Smooth muscle cell (in vitro differentiated cells): ENCODE results near the gene NUDT9. TPM values are rescaled to one million over a fixed set of nuclear protein-coding genes. Genes with fewer than 3 reads are reported as not detected.

Experiments
- DNase-seq: peaks from one replicate; lab custom pipeline; 2025; ENCODE audit not compliant: unreplicated experiment; lab: John Stamatoyannopoulos, UW
- H2AFZ ChIP-seq: fragments of 200-600 bp; sonication (generic); 2 replicates; pipeline ENCODE4 v1.6.0; 2016; ENCODE audit warnings: antibody characterized with exemption, low read depth, mild to moderate bottlenecking
- H3F3A ChIP-seq: fragments of 200-600 bp; sonication (generic); 2 replicates; pipeline ENCODE4 v1.6.0; 2017; ENCODE audit warnings: antibody characterized with exemption, low read depth
- H3K27ac ChIP-seq: fragments of 200-600 bp; sonication (generic); 2 replicates; pipeline ENCODE4 v1.5.1; 2016; ENCODE audit warnings: low read depth, mild to moderate bottlenecking
- H3K27me3 ChIP-seq: fragments of 200-600 bp; sonication (generic); 2 replicates; pipeline ENCODE4 v1.6.1; 2016; ENCODE audit warnings: low read depth, mild to moderate bottlenecking
- H3K36me3 ChIP-seq: fragments of 200-600 bp; sonication (generic); 2 replicates; pipeline ENCODE4 v1.5.1; 2016; ENCODE audit warnings: low read depth
- H3K4me1 ChIP-seq: fragments of 200-600 bp; sonication (generic); 2 replicates; pipeline ENCODE4 v1.5.1; 2016; ENCODE audit warnings: low read depth
- H3K4me2 ChIP-seq: fragments of 200-600 bp; sonication (generic); 2 replicates; pipeline ENCODE4 v1.6.0; 2016; ENCODE audit warnings: mild to moderate bottlenecking
- H3K4me3 ChIP-seq: fragments of 200-600 bp; sonication (generic); 2 replicates; pipeline ENCODE4 v1.5.1; 2016; ENCODE audit warnings: mild to moderate bottlenecking
- H3K79me2 ChIP-seq: fragments of 200-600 bp; sonication (generic); 2 replicates; pipeline ENCODE4 v1.6.0; 2016; ENCODE audit warnings: low read depth, mild to moderate bottlenecking
- H3K9ac ChIP-seq: fragments of 200-600 bp; sonication (generic); 2 replicates; pipeline ENCODE4 v1.6.0; 2016; ENCODE audit warnings: low read depth
- H3K9me3 ChIP-seq: fragments of 200-600 bp; sonication (generic); replicated peaks from 2 replicates; pipeline ENCODE4 v1.5.1; 2016; ENCODE audit warnings: low read depth
- H4K20me1 ChIP-seq: fragments of 200-600 bp; sonication (generic); 2 replicates; pipeline ENCODE4 v1.6.0; 2016; ENCODE audit warnings: low read depth
- CTCF ChIP-seq: fragments of 200-600 bp; sonication (generic); IDR thresholded peaks from 2 replicates; pipeline ENCODE4 v1.5.1; 2017; ENCODE audit warnings: borderline replicate concordance, mild to moderate bottlenecking, antibody characterized with exemption; ENCODE audit not compliant: insufficient read depth, poor library complexity, severe bottlenecking
- WGBS: methylation state at CpG from one replicate; pipeline ENCODE4 v1.1.7; 2016; ENCODE audit warnings: low lambda C conversion rate; 5-methylcytosine and 5-hydroxymethylcytosine counted together
- polyA plus RNA-seq: library from polyadenylated mRNA; unstranded; fragments of >200 nt; fragmentation: Nextera tagmentation; extraction: Ambion mirVana; gene quantifications from 2 replicates; pipeline ENCODE4 v1.2.1, GENCODE V29; 2016
- total RNA-seq: library from RNA; depleted of rRNA; stranded (reverse); fragments of >200 nt; gene quantifications from 2 replicates; pipeline ENCODE4 v1.2.3, GENCODE V29; 2014

The NUDT9 gene
- total and polyA plus RNA-seq, 2 experiments from 2014 or later, result 10.5 to 26.5 TPM

- WGBS, result 74% methylated on average over 1 of the region's 1 CpG
These were observed 5.1 kb downstream of the NUDT9 start for GRCh38 chr4:87427518-87427868.

DNA sequence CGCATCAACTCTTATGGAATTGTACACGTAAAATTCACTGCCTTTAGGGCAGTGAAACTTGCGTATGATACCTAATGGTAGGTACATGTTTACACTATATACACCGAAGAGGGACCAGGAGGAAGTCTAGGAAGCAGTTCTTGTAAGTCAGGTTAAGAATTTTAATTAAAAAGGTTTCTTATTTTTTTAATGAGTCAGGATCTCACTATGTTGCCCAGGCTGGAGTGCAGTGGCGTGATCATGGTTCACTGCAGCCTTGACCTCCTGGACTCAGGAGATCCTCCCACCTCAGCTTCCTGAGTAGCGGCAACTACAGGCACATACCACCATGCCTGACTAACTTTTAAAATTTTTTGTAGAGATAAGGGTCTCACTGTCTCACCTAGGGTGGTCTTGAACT is 6.6 kb downstream of the NUDT9 start:
- no peak for DNase-seq
- Histone ChIP-seq H3K27ac (no peak overlapping the region), H3K4me2 (no peak overlapping the region), H3K4me1 (no peaks in the 10 kb centered on the region), H3K4me3 (no peak overlapping the region), H3K9ac (no peak overlapping the region), H3F3A (no peaks in the 10 kb centered on the region), H2AFZ (no peak overlapping the region), H4K20me1 (peaks cover 35% of the 10 kb centered on the region), H3K36me3 (no peaks in the 10 kb centered on the region), H3K27me3 (no peaks in the 10 kb centered on the region), H3K9me3 (no peaks in the 10 kb centered on the region), H3K79me2 (peaks cover 74% of the 10 kb centered on the region)
- 93% methylated on average over 6 of the region's 6 CpGs for WGBS
- TF ChIP-seq CTCF, result no peak

More at GRCh38 chr4:87427518-87427868, 5.1 kb downstream of the NUDT9 start:
- Histone ChIP-seq H3K9me3 (no peaks in the 10 kb centered on the region), H3K27me3 (no peaks in the 10 kb centered on the region), H4K20me1 (peaks cover 26% of the 10 kb centered on the region), H3F3A (no peaks in the 10 kb centered on the region), H3K27ac (no peak overlapping the region), H3K36me3 (no peaks in the 10 kb centered on the region), H3K4me1 (peaks cover 10% of the 10 kb centered on the region), H3K4me2 (no peak overlapping the region), H2AFZ (no peak overlapping the region), H3K9ac (no peak overlapping the region), H3K79me2 (peaks cover 73% of the 10 kb centered on the region), H3K4me3 (no peak overlapping the region)
- no peak for DNase-seq
- no peak for TF ChIP-seq CTCF

DNA sequence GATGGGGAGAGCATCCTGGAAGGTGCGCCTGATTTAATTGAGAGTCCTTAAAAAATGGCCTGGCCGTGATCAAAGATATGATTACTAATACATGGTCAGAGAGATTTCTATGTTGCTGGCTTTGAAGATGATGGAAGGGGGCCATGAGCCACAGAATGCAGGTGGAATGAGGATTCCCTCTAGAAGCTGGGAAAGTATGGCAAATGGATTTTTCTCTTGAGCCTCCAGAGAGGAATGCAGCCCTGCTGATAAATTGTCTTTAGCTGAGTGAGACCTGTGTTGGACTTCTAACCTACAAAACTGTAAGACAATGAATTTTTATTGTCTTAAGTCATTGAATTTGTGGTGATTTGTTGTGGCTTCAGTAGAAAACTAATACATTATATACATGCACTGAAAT is 7.7 kb downstream of the NUDT9 start:
- H3K27me3 ChIP-seq, result no peaks in the 10 kb centered on the region
- peaks cover 35% of the 10 kb centered on the region for H4K20me1 ChIP-seq
- H3K27ac ChIP-seq, result no peak overlapping the region
- peaks cover 68% of the 10 kb centered on the region for H3K79me2 ChIP-seq
- no peak overlapping the region for H3K9ac ChIP-seq
- H3K36me3 ChIP-seq, result no peaks in the 10 kb centered on the region
- no peak overlapping the region for H2AFZ ChIP-seq
- no peak for DNase-seq
- H3K9me3 ChIP-seq, result no peaks in the 10 kb centered on the region
- H3K4me2 ChIP-seq, result no peak overlapping the region
- WGBS, result 98% methylated on average over 2 of the region's 2 CpGs
- no peak overlapping the region for H3K4me3 ChIP-seq
- TF ChIP-seq CTCF, result no peak
- no peaks in the 10 kb centered on the region for H3F3A ChIP-seq
- H3K4me1 ChIP-seq, result no peaks in the 10 kb centered on the region

DNA sequence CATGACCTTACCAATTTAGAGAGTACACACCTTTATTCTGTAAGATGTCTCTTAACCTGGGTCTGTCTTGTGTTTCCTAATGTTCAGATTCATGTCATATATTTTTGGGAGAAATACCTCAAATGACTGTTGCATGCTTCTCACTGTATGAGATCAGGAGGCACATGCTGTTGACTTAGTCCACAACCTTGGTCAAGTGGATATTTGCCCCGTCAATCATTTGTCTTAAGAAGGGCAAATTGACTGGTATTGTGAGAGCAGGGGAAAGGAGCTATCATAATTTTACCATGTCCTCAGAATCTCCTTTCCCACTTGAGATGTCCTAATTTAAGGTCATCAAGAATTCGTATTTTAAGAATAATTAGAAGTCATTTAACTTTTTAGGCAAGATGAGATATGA is 11.0 kb downstream of the NUDT9 start:
- H3K4me3 ChIP-seq, result no peak overlapping the region
- H3K79me2 ChIP-seq, result peaks cover 48% of the 10 kb centered on the region
- no peaks in the 10 kb centered on the region for H3F3A ChIP-seq
- DNase-seq, result no peak
- H3K4me2 ChIP-seq, result no peak overlapping the region
- H3K27ac ChIP-seq, result no peak overlapping the region
- no peak overlapping the region for H2AFZ ChIP-seq
- H4K20me1 ChIP-seq, result peaks cover 29% of the 10 kb centered on the region
- no peak overlapping the region for H3K9ac ChIP-seq
- H3K27me3 ChIP-seq, result no peaks in the 10 kb centered on the region
- H3K36me3 ChIP-seq, result no peaks in the 10 kb centered on the region
- H3K9me3 ChIP-seq, result no peaks in the 10 kb centered on the region
- no peak for TF ChIP-seq CTCF
- no peaks in the 10 kb centered on the region for H3K4me1 ChIP-seq
- WGBS, result 96% methylated on average over 2 of the region's 2 CpGs
